GM23338 (cell line): Measurements from ENCODE around the gene ALB. TPM values are rescaled to one million over a fixed set of nuclear protein-coding genes. Genes with fewer than 3 reads are reported as not detected.

Experiments used
- ATAC-seq: fragments of 200-7000 bp; cut with Tn5 transposase; 3 replicates; pipeline ENCODE4 v1.9.1; 2020
- DNase-seq: peaks from one replicate; pipeline ENCODE4 v3.0.0-alpha.2; 2015; ENCODE audit warnings: low spot score
- H2AFZ ChIP-seq: fragments of 200-600 bp; sonication (generic); 2 replicates; pipeline ENCODE4 v1.8.0; 2016; ENCODE audit warnings: antibody characterized with exemption, mild to moderate bottlenecking, moderate library complexity
- H3F3A ChIP-seq: fragments of 200-600 bp; sonication (generic); replicated peaks from 2 replicates; pipeline ENCODE4 v1.8.0; 2017; ENCODE audit warnings: antibody characterized with exemption, mixed run types, low read depth
- H3K27ac ChIP-seq: fragments of 200-600 bp; sonication (generic); 2 replicates; pipeline ENCODE4 v1.6.1; 2016; ENCODE audit warnings: low read depth
- H3K27me3 ChIP-seq: fragments of 200-600 bp; sonication (generic); 2 replicates; pipeline ENCODE4 v1.8.0; 2016; ENCODE audit warnings: mild to moderate bottlenecking, mixed run types, moderate library complexity; ENCODE audit not compliant: insufficient read depth
- H3K36me3 ChIP-seq: fragments of 200-600 bp; sonication (generic); 2 replicates; pipeline ENCODE4 v1.8.0; 2016; ENCODE audit warnings: mild to moderate bottlenecking; ENCODE audit not compliant: insufficient read depth
- H3K4me1 ChIP-seq: fragments of 200-600 bp; sonication (generic); 2 replicates; pipeline ENCODE4 v1.8.0; 2016; ENCODE audit warnings: mild to moderate bottlenecking, moderate library complexity; ENCODE audit not compliant: insufficient read depth
- H3K4me2 ChIP-seq: fragments of 200-600 bp; sonication (generic); 2 replicates; pipeline ENCODE4 v1.7.1; 2017; ENCODE audit warnings: mixed run types
- H3K4me3 ChIP-seq: fragments of 200-600 bp; sonication (generic); 2 replicates; pipeline ENCODE4 v1.6.1; 2016; ENCODE audit warnings: mixed run types
- H3K79me2 ChIP-seq: fragments of 200-600 bp; sonication (generic); replicated peaks from 2 replicates; pipeline ENCODE4 v1.8.0; 2017; ENCODE audit warnings: mild to moderate bottlenecking; ENCODE audit not compliant: insufficient read depth
- H3K9me2 ChIP-seq: fragments of 200-600 bp; sonication (generic); 2 replicates; pipeline ENCODE4 v1.8.0; 2017; ENCODE audit not compliant: insufficient read depth
- H4K20me1 ChIP-seq: fragments of 200-600 bp; sonication (generic); replicated peaks from 2 replicates; pipeline ENCODE4 v1.8.0; 2017; ENCODE audit warnings: mild to moderate bottlenecking; ENCODE audit not compliant: insufficient read depth
- H3K27ac Mint-ChIP-seq: 2 replicates; pipeline ENCODE4 v1.8.0; 2020; ENCODE audit warnings: inconsistent platforms, mild to moderate bottlenecking, moderate library complexity, mixed read lengths
- H3K27me3 Mint-ChIP-seq: 3 replicates; pipeline ENCODE4 v1.8.0; 2022; ENCODE audit warnings: low read depth, mild to moderate bottlenecking, moderate library complexity, mixed read lengths, inconsistent platforms; ENCODE audit not compliant: insufficient read depth, poor library complexity
- H3K36me3 Mint-ChIP-seq: 3 replicates; pipeline ENCODE4 v1.8.0; 2021; ENCODE audit warnings: low read depth, mild to moderate bottlenecking, inconsistent platforms, moderate library complexity, mixed read lengths
- H3K4me1 Mint-ChIP-seq: 3 replicates; pipeline ENCODE4 v1.8.0; 2020; ENCODE audit warnings: mild to moderate bottlenecking, inconsistent platforms, mixed read lengths
- H3K4me3 Mint-ChIP-seq: 3 replicates; pipeline ENCODE4 v1.8.0; 2021; ENCODE audit warnings: moderate library complexity, mild to moderate bottlenecking, inconsistent platforms, mixed read lengths
- H3K9me3 Mint-ChIP-seq: 3 replicates; pipeline ENCODE4 v1.8.0; 2020; ENCODE audit warnings: moderate library complexity, mild to moderate bottlenecking, inconsistent platforms, mixed read lengths
- CREB1 ChIP-seq: fragments of 250-450 bp; sonication (Bioruptor Pico); IDR thresholded peaks from 2 replicates; pipeline ENCODE4 v1.5.0; 2020; ENCODE audit warnings: low read depth, mild to moderate bottlenecking, moderate library complexity
- EZH2 ChIP-seq: fragments of 200-600 bp; sonication (generic); IDR thresholded peaks from one replicate; pipeline ENCODE4 v1.8.0; 2017; ENCODE audit warnings: antibody characterized with exemption, mild to moderate bottlenecking, low read depth; ENCODE audit not compliant: unreplicated experiment
- EZH2phosphoT487 ChIP-seq: fragments of 200-600 bp; sonication (generic); IDR thresholded peaks from one replicate; pipeline ENCODE4 v1.8.1; 2018; ENCODE audit warnings: antibody characterized with exemption; ENCODE audit not compliant: unreplicated experiment
- JUNB ChIP-seq: IDR thresholded peaks from one replicate; pipeline ENCODE4 v1.6.1; 2016; ENCODE audit warnings: antibody characterized with exemption; ENCODE audit not compliant: unreplicated experiment
- NANOG ChIP-seq: IDR thresholded peaks from 2 replicates; pipeline ENCODE4 v1.6.1; 2016; ENCODE audit warnings: antibody characterized with exemption, borderline replicate concordance
- POLR2AphosphoS5 ChIP-seq: IDR thresholded peaks from 2 replicates; pipeline ENCODE4 v1.6.1; 2016; ENCODE audit warnings: antibody characterized with exemption, low read depth
- STAT1 ChIP-seq: IDR thresholded peaks from one replicate; pipeline ENCODE4 v1.6.1; 2016; ENCODE audit warnings: antibody characterized with exemption; ENCODE audit not compliant: unreplicated experiment
- ZNF114 ChIP-seq: fragments of 250-450 bp; sonication (Bioruptor Pico); IDR thresholded peaks from 2 replicates; pipeline ENCODE4 v1.5.0; 2020; ENCODE audit warnings: mild to moderate bottlenecking, moderate library complexity
- ZNF331 ChIP-seq: fragments of 250-450 bp; sonication (Bioruptor Pico); IDR thresholded peaks from 2 replicates; pipeline ENCODE4 v1.5.0; 2020; ENCODE audit warnings: low read depth, mild to moderate bottlenecking, moderate library complexity
- polyA plus RNA-seq: library from polyadenylated mRNA; unstranded; fragments of >200 nt; fragmentation: Nextera tagmentation; extraction: Ambion mirVana; gene quantifications from 2 replicates; pipeline ENCODE4 v1.2.1, GENCODE V29; 2016
- total RNA-seq: library from RNA; depleted of rRNA; stranded (reverse); fragments of >200 nt; shearing (Covaris generic); gene quantifications from 2 replicates; pipeline ENCODE4 v1.2.3, GENCODE V29; 2014
- TF ChIP-seq, protein P1 (sequence below): IDR thresholded peaks from 2 replicates; pipeline ENCODE4 v1.6.1; 2016; ENCODE audit warnings: antibody characterized with exemption
- TF ChIP-seq, protein P2 (sequence below): fragments of 250-450 bp; sonication (Bioruptor Pico); IDR thresholded peaks from 2 replicates; pipeline ENCODE4 v1.5.0; 2020; ENCODE audit warnings: mild to moderate bottlenecking, moderate library complexity
- TF ChIP-seq, protein P3 (sequence below), 2 experiments: fragments of 200-600 bp in 1 of 2; sonication (generic) in 1 of 2; conservative IDR thresholded peaks; 2 replicates each; pipeline versions ENCODE4 v1.5.1 to v1.6.1; 2016 to 2017; ENCODE audit warnings: antibody characterized with exemption in 2 of 2, low read depth in 2 of 2, mild to moderate bottlenecking in 2 of 2, moderate library complexity in 1 of 2
- TF ChIP-seq, protein P4 (sequence below): IDR thresholded peaks from one replicate; pipeline ENCODE4 v1.6.1; 2018; ENCODE audit warnings: antibody characterized with exemption; ENCODE audit not compliant: unreplicated experiment

Gene ALB
- total and polyA plus RNA-seq, 2 experiments from 2014 or later = not detected

DNA sequence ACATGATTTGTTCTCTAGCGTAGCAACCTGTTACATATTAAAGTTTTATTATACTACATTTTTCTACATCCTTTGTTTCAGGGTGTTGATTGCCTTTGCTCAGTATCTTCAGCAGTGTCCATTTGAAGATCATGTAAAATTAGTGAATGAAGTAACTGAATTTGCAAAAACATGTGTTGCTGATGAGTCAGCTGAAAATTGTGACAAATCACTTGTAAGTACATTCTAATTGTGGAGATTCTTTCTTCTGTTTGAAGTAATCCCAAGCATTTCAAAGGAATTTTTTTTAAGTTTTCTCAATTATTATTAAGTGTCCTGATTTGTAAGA lies 2.4 kb downstream of the ALB start:
- Histone ChIP-seq H3K4me1 (peaks cover 15% of the 10 kb centered on the region), H4K20me1 (no peaks in the 10 kb centered on the region), H3K36me3 (no peaks in the 10 kb centered on the region), H3K4me2 (no peak overlapping the region), H3F3A (no peaks in the 10 kb centered on the region), H3K27me3 (no peaks in the 10 kb centered on the region), H3K9me2 (no peaks in the 10 kb centered on the region), H3K79me2 (no peaks in the 10 kb centered on the region), H3K27ac (no peak overlapping the region), H2AFZ (no peak overlapping the region), H3K4me3 (no peak overlapping the region)
- H3K4me1 Mint-ChIP-seq = peaks cover 15% of the 10 kb centered on the region; the same call in 2 of the 3 replicates
- no peak overlapping the region for H3K4me3 Mint-ChIP-seq
- H3K36me3 Mint-ChIP-seq = no peaks in the 10 kb centered on the region
- H3K27ac Mint-ChIP-seq = no peak overlapping the region
- TF ChIP-seq POLR2AphosphoS5 (no peak), CREB1 (no peak), NANOG (no peak), EZH2phosphoT487 (no peak), ZNF114 (CRISPR knock-in tag) (no peak), STAT1 (no peak), EZH2 (no peak), ZNF331 (CRISPR knock-in tag) (no peak), JUNB (no peak)
- TF ChIP-seq, protein P1, sequence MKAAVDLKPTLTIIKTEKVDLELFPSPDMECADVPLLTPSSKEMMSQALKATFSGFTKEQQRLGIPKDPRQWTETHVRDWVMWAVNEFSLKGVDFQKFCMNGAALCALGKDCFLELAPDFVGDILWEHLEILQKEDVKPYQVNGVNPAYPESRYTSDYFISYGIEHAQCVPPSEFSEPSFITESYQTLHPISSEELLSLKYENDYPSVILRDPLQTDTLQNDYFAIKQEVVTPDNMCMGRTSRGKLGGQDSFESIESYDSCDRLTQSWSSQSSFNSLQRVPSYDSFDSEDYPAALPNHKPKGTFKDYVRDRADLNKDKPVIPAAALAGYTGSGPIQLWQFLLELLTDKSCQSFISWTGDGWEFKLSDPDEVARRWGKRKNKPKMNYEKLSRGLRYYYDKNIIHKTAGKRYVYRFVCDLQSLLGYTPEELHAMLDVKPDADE = no peak
- TF ChIP-seq, protein P2, sequence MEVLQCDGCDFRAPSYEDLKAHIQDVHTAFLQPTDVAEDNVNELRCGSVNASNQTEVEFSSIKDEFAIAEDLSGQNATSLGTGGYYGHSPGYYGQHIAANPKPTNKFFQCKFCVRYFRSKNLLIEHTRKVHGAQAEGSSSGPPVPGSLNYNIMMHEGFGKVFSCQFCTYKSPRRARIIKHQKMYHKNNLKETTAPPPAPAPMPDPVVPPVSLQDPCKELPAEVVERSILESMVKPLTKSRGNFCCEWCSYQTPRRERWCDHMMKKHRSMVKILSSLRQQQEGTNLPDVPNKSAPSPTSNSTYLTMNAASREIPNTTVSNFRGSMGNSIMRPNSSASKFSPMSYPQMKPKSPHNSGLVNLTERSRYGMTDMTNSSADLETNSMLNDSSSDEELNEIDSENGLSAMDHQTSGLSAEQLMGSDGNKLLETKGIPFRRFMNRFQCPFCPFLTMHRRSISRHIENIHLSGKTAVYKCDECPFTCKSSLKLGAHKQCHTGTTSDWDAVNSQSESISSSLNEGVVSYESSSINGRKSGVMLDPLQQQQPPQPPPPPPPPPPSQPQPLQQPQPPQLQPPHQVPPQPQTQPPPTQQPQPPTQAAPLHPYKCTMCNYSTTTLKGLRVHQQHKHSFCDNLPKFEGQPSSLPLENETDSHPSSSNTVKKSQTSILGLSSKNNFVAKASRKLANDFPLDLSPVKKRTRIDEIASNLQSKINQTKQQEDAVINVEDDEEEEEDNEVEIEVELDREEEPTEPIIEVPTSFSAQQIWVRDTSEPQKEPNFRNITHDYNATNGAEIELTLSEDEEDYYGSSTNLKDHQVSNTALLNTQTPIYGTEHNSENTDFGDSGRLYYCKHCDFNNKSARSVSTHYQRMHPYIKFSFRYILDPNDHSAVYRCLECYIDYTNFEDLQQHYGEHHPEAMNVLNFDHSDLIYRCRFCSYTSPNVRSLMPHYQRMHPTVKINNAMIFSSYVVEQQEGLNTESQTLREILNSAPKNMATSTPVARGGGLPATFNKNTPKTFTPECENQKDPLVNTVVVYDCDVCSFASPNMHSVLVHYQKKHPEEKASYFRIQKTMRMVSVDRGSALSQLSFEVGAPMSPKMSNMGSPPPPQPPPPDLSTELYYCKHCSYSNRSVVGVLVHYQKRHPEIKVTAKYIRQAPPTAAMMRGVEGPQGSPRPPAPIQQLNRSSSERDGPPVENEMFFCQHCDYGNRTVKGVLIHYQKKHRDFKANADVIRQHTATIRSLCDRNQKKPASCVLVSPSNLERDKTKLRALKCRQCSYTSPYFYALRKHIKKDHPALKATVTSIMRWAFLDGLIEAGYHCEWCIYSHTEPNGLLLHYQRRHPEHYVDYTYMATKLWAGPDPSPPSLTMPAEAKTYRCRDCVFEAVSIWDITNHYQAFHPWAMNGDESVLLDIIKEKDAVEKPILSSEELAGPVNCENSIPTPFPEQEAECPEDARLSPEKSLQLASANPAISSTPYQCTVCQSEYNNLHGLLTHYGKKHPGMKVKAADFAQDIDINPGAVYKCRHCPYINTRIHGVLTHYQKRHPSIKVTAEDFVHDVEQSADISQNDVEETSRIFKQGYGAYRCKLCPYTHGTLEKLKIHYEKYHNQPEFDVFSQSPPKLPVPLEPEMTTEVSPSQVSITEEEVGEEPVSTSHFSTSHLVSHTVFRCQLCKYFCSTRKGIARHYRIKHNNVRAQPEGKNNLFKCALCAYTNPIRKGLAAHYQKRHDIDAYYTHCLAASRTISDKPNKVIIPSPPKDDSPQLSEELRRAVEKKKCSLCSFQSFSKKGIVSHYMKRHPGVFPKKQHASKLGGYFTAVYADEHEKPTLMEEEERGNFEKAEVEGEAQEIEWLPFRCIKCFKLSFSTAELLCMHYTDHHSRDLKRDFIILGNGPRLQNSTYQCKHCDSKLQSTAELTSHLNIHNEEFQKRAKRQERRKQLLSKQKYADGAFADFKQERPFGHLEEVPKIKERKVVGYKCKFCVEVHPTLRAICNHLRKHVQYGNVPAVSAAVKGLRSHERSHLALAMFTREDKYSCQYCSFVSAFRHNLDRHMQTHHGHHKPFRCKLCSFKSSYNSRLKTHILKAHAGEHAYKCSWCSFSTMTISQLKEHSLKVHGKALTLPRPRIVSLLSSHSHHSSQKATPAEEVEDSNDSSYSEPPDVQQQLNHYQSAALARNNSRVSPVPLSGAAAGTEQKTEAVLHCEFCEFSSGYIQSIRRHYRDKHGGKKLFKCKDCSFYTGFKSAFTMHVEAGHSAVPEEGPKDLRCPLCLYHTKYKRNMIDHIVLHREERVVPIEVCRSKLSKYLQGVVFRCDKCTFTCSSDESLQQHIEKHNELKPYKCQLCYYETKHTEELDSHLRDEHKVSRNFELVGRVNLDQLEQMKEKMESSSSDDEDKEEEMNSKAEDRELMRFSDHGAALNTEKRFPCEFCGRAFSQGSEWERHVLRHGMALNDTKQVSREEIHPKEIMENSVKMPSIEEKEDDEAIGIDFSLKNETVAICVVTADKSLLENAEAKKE (CRISPR knock-in tag) = no peak
- TF ChIP-seq, protein P3, sequence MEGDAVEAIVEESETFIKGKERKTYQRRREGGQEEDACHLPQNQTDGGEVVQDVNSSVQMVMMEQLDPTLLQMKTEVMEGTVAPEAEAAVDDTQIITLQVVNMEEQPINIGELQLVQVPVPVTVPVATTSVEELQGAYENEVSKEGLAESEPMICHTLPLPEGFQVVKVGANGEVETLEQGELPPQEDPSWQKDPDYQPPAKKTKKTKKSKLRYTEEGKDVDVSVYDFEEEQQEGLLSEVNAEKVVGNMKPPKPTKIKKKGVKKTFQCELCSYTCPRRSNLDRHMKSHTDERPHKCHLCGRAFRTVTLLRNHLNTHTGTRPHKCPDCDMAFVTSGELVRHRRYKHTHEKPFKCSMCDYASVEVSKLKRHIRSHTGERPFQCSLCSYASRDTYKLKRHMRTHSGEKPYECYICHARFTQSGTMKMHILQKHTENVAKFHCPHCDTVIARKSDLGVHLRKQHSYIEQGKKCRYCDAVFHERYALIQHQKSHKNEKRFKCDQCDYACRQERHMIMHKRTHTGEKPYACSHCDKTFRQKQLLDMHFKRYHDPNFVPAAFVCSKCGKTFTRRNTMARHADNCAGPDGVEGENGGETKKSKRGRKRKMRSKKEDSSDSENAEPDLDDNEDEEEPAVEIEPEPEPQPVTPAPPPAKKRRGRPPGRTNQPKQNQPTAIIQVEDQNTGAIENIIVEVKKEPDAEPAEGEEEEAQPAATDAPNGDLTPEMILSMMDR (conservative IDR thresholded peaks at IDR 0.05; ENCODE audit: low read depth in 2 of 2) = no peak
- TF ChIP-seq, protein P4, sequence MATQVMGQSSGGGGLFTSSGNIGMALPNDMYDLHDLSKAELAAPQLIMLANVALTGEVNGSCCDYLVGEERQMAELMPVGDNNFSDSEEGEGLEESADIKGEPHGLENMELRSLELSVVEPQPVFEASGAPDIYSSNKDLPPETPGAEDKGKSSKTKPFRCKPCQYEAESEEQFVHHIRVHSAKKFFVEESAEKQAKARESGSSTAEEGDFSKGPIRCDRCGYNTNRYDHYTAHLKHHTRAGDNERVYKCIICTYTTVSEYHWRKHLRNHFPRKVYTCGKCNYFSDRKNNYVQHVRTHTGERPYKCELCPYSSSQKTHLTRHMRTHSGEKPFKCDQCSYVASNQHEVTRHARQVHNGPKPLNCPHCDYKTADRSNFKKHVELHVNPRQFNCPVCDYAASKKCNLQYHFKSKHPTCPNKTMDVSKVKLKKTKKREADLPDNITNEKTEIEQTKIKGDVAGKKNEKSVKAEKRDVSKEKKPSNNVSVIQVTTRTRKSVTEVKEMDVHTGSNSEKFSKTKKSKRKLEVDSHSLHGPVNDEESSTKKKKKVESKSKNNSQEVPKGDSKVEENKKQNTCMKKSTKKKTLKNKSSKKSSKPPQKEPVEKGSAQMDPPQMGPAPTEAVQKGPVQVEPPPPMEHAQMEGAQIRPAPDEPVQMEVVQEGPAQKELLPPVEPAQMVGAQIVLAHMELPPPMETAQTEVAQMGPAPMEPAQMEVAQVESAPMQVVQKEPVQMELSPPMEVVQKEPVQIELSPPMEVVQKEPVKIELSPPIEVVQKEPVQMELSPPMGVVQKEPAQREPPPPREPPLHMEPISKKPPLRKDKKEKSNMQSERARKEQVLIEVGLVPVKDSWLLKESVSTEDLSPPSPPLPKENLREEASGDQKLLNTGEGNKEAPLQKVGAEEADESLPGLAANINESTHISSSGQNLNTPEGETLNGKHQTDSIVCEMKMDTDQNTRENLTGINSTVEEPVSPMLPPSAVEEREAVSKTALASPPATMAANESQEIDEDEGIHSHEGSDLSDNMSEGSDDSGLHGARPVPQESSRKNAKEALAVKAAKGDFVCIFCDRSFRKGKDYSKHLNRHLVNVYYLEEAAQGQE = no peak
- DNase-seq (no peak), ATAC-seq (no peak)
- no peaks in the 10 kb centered on the region for H3K9me3 Mint-ChIP-seq
- no peaks in the 10 kb centered on the region for H3K27me3 Mint-ChIP-seq
